H1 (cell line): ENCODE data around the gene LINC00632.
"Not testable (repeated sequence)": the region's sequence is repeated elsewhere in the genome, so short reads cannot be mapped to it uniquely, and the experiment has no call there.

Experiments used
- CEBPB ChIP-seq: IDR thresholded peaks from 2 replicates; pipeline ENCODE4 v1.6.1; 2012; ENCODE audit warnings: low read depth, low read length
- CTCF ChIP-seq, 3 experiments: IDR thresholded peaks; 1 replicate in 2 of 3; 2 replicates in 1 of 3; pipeline versions ENCODE4 v1.5.1 to v1.6.1; 2011; ENCODE audit warnings: low read length in 3 of 3, mild to moderate bottlenecking in 3 of 3, inconsistent platforms in 2 of 3, low read depth in 1 of 3, moderate library complexity in 1 of 3; ENCODE audit not compliant: insufficient read depth in 1 of 3; ENCODE audit errors: control extremely low read depth in 1 of 3
- EZH2 ChIP-seq: fragments of 200-600 bp; sonication (generic); IDR thresholded peaks from 2 replicates; pipeline ENCODE4 v1.7.1; 2012; ENCODE audit warnings: low read depth, mild to moderate bottlenecking, moderate library complexity, low read length, inconsistent platforms; ENCODE audit not compliant: severe bottlenecking
- GTF2F1 ChIP-seq: IDR thresholded peaks from 2 replicates; pipeline ENCODE4 v1.6.1; 2012; ENCODE audit warnings: low read depth, low read length, improper control_type of control experiment, borderline replicate concordance
- POLR2A ChIP-seq, 2 experiments: IDR thresholded peaks; 1 replicate in 1 of 2; 2 replicates in 1 of 2; pipeline ENCODE4 v1.6.1; 2011; ENCODE audit warnings: low read depth in 2 of 2, low read length in 2 of 2, mild to moderate bottlenecking in 2 of 2; ENCODE audit errors: control extremely low read depth in 1 of 2
- POLR2AphosphoS5 ChIP-seq: IDR thresholded peaks from 2 replicates; pipeline ENCODE4 v1.6.1; 2011; ENCODE audit warnings: low read depth, low read length
- SIN3A ChIP-seq, 2 experiments: IDR thresholded peaks in 1 of 2; conservative IDR thresholded peaks in 1 of 2; 2 replicates each; pipeline ENCODE4 v1.6.1; 2011 to 2012; ENCODE audit warnings: low read length in 2 of 2, improper control_type of control experiment in 1 of 2, low read depth in 1 of 2, mild to moderate bottlenecking in 1 of 2
- SP1 ChIP-seq: IDR thresholded peaks from 2 replicates; pipeline ENCODE4 v1.6.1; 2011; ENCODE audit warnings: low read depth, low read length
- SRF ChIP-seq: IDR thresholded peaks from 2 replicates; pipeline ENCODE4 v1.6.1; 2011; ENCODE audit warnings: mild to moderate bottlenecking, low read depth, low read length, moderate library complexity
- TBP ChIP-seq: IDR thresholded peaks from 2 replicates; pipeline ENCODE4 v1.6.1; 2011; ENCODE audit warnings: low read depth, low read length, improper control_type of control experiment
- TEAD4 ChIP-seq: IDR thresholded peaks from 2 replicates; pipeline ENCODE4 v1.6.1; 2012; ENCODE audit warnings: low read depth, low read length, inconsistent platforms, mixed read lengths

- TF ChIP-seq TBP; SIN3A (conservative IDR thresholded peaks at IDR 0.05 in 1 of 2, IDR thresholded peaks at IDR 0.05 in 1 of 2; ENCODE audit: low read depth in 1 of 2, low read length in 2 of 2); CEBPB; CTCF (IDR thresholded peaks at IDR 0.05; ENCODE audit: control extremely low read depth in 1 of 3, insufficient read depth in 1 of 3, low read depth in 1 of 3, low read length in 3 of 3); SRF; EZH2; SP1; TEAD4; POLR2AphosphoS5; POLR2A (IDR thresholded peaks at IDR 0.05; ENCODE audit: control extremely low read depth in 1 of 2, low read depth in 2 of 2, low read length in 2 of 2); GTF2F1: not testable (repeated sequence)
Measured at GRCh38 chrX:140691596-140691995, 18.0 kb upstream of the LINC00632 start.
